Activated CD4-positive, alpha-beta T cell treated with anti-CD3 and anti-CD28 coated beads, Interleukin-2, amount 10 ng/mL, durations not matched to agents 7 days and 5 days (primary cell): ENCODE measurements around the gene GTPBP4. TPM values are rescaled to one million over a fixed set of nuclear protein-coding genes. Genes with fewer than 3 reads are reported as not detected.
"Not testable (repeated sequence)": the region's sequence is repeated elsewhere in the genome, so short reads cannot be mapped to it uniquely, and the experiment has no call there.

Source experiments
- CTCF ChIA-PET: fragments of 350-600 bp; sonication (Branson Sonifier 250); formaldehyde crosslinking; loops from one replicate; lab custom pipeline; 2021; ENCODE audit warnings: antibody characterized with exemption; lab: Charles Lee
- POLR2A ChIA-PET: fragments of 350-600 bp; sonication (Branson Sonifier 250); formaldehyde crosslinking; loops from one replicate; lab custom pipeline; 2021; ENCODE audit warnings: antibody characterized with exemption; lab: Charles Lee
- DNase-seq: peaks from one replicate; pipeline ENCODE4 v3.0.0-alpha.2; 2020
- H3K27ac Mint-ChIP-seq: one replicate; pipeline ENCODE4 v1.8.0; 2021; ENCODE audit warnings: mild to moderate bottlenecking, moderate library complexity, mixed read lengths
- H3K27me3 Mint-ChIP-seq: one replicate; pipeline ENCODE4 v1.8.0; 2021; ENCODE audit warnings: mixed read lengths
- H3K36me3 Mint-ChIP-seq: one replicate; pipeline ENCODE4 v1.8.0; 2021; ENCODE audit warnings: low read depth, mixed read lengths
- H3K4me1 Mint-ChIP-seq: one replicate; pipeline ENCODE4 v1.8.0; 2021; ENCODE audit warnings: mixed read lengths
- H3K4me3 Mint-ChIP-seq: one replicate; pipeline ENCODE4 v1.8.0; 2021; ENCODE audit warnings: mild to moderate bottlenecking, moderate library complexity, mixed read lengths
- H3K9me3 Mint-ChIP-seq: one replicate; pipeline ENCODE4 v1.8.0; 2021; ENCODE audit warnings: mixed read lengths
- total RNA-seq, 2 experiments: library from RNA; stranded (reverse); gene quantifications; one replicate each; pipeline ENCODE4 v1.2.3, GENCODE V29; 2021

The GTPBP4 gene
- total RNA-seq, 2 experiments from 2014 or later: 53.2 to 63.2 TPM

DNA sequence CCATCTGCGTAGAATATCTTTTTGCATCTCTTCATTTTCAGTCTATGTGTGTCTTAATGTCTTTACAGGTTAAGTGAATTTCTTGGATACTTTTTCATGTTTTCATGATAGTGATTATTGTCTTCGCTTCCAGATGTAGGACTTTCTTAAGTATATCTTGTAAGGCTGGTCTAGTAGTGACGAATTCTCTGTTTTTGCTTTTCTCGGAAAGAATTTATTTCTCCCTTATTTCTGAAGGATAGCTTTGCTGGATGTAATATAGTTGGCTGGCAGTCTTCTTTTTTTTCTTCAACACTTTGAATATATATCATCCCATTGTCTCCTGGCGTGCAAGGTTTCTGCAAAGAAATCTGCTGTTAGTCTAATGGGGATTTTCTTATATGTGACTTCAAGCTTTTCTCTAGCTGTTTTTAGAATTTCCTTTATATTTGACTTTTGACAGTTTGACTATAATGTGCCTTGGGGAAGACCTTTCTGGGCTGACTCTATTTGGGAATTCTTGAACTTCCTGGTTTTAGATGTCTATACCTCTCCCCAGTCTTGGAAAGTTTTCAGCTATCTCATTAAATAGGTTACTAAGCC is 14.3 kb downstream of the GTPBP4 start:
- POLR2A ChIA-PET: no interaction called here

DNA sequence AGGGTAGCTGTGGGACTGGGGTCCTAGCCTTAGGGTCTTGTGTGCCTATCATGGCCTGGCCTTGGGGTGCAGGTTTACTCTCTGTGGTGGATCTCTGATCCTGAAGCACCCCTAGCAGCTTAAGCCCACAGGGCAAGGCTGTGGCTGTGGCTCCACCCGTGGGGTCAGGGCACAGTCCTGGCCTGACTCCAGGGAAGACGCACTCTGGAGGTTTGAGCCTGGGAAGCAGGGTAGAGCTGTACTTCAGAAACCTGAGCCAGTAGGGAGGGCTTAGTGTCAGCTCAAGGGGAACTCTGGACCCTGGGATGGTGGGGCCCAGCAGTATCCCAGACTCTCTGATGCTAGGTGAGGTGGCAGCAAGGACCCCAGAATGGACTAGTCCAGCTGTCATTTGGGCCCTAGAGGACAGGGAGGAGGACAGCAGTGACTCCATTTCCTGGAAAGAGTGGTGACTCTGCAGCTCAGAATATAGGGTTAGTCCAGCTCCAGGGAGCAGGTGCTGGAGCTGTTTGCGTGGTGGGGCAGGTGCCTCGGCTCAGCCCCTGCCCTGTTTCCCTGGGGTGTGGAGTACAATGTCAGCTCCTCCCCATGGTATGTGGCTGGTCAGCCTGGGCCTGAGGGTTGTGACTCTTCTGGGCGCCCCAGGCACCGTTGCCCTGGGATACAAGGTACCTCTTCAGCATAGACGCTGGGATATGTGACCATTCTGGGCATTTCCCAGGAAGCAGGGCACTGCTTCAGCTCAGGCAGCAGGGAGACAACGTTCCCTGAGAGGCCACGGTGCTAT is 15.8 kb downstream of the GTPBP4 start:
- ChIA-PET CTCF (interaction anchor here (0.6 to 1.8 kb wide), 7 partner anchors 11 to 106 kb away, joined by 3 to 7 read pairs (median 3); no protein-coding TSS in a partner anchor), POLR2A (no interaction called here)
- no peaks in the 10 kb centered on the region for H3K4me1 Mint-ChIP-seq
- H3K4me3 Mint-ChIP-seq: no peak overlapping the region
- no peak overlapping the region for H3K27ac Mint-ChIP-seq
- DNase-seq: no peak
- H3K27me3 Mint-ChIP-seq: no peaks in the 10 kb centered on the region
- H3K9me3 Mint-ChIP-seq: peaks cover 6% of the 10 kb centered on the region
- H3K36me3 Mint-ChIP-seq: peaks cover 69% of the 10 kb centered on the region

More for the DNA sequence above, 14.3 kb downstream of the GTPBP4 start:
- Mint-ChIP-seq H3K9me3 (peaks cover 6% of the 10 kb centered on the region), H3K27ac (no peak overlapping the region), H3K27me3 (no peaks in the 10 kb centered on the region), H3K4me1 (no peaks in the 10 kb centered on the region), H3K36me3 (peaks cover 75% of the 10 kb centered on the region), H3K4me3 (no peak overlapping the region)
- CTCF ChIA-PET: interaction anchor here (0.9 to 1.7 kb wide), 2 partner anchors 10 to 50 kb away, joined by 3 to 7 read pairs; no protein-coding TSS in a partner anchor
- DNase-seq: no peak

GRCh38 chr10:1006573-1006972 is 18.3 kb downstream of the GTPBP4 start:
- H3K9me3 Mint-ChIP-seq: peaks cover 5% of the 10 kb centered on the region
- POLR2A ChIA-PET: no interaction called here
- CTCF ChIA-PET: interaction anchor here (1.3 kb wide), 1 partner anchor 14 kb away, joined by 5 read pairs; no protein-coding TSS in a partner anchor
- no peak overlapping the region for H3K4me3 Mint-ChIP-seq
- no peaks in the 10 kb centered on the region for H3K4me1 Mint-ChIP-seq
- H3K27me3 Mint-ChIP-seq: no peaks in the 10 kb centered on the region
- DNase-seq: no peak
- H3K36me3 Mint-ChIP-seq: peaks cover 66% of the 10 kb centered on the region
- H3K27ac Mint-ChIP-seq: no peak overlapping the region

GRCh38 chr10:1007583-1007982 is 19.3 kb downstream of the GTPBP4 start:
- Mint-ChIP-seq H3K9me3 (peaks cover under 1% of the 10 kb centered on the region), H3K36me3 (peaks cover 66% of the 10 kb centered on the region), H3K27me3 (no peaks in the 10 kb centered on the region), H3K4me3 (no peak overlapping the region), H3K27ac (no peak overlapping the region), H3K4me1 (no peaks in the 10 kb centered on the region)
- CTCF ChIA-PET: interaction anchor here (1.3 kb wide), 1 partner anchor 13 kb away, joined by 5 read pairs; no protein-coding TSS in a partner anchor
- DNase-seq: no peak
- POLR2A ChIA-PET: no interaction called here

- H3K9me3 Mint-ChIP-seq: no peaks in the 10 kb centered on the region
- H3K36me3 Mint-ChIP-seq: peaks cover 62% of the 10 kb centered on the region
- no peak overlapping the region for H3K4me3 Mint-ChIP-seq
- no peak overlapping the region for H3K27ac Mint-ChIP-seq
- ChIA-PET CTCF (no interaction called here), POLR2A (no interaction called here)
- H3K27me3 Mint-ChIP-seq: no peaks in the 10 kb centered on the region
- no peaks in the 10 kb centered on the region for H3K4me1 Mint-ChIP-seq
- no peak for DNase-seq
Measured at GRCh38 chr10:1009071-1009494, 20.8 kb downstream of the GTPBP4 start.

- H3K9me3 Mint-ChIP-seq, H3K27ac Mint-ChIP-seq, H3K27me3 Mint-ChIP-seq, POLR2A ChIA-PET, H3K4me3 Mint-ChIP-seq, H3K4me1 Mint-ChIP-seq, DNase-seq: not testable (repeated sequence)
- CTCF ChIA-PET: interaction anchor here (0.8 kb wide), 1 partner anchor 17 kb away, joined by 4 read pairs; no protein-coding TSS in a partner anchor
- peaks cover 67% of the 10 kb centered on the region for H3K36me3 Mint-ChIP-seq
Measured at GRCh38 chr10:1009947-1010346, 21.7 kb downstream of the GTPBP4 start.

DNA sequence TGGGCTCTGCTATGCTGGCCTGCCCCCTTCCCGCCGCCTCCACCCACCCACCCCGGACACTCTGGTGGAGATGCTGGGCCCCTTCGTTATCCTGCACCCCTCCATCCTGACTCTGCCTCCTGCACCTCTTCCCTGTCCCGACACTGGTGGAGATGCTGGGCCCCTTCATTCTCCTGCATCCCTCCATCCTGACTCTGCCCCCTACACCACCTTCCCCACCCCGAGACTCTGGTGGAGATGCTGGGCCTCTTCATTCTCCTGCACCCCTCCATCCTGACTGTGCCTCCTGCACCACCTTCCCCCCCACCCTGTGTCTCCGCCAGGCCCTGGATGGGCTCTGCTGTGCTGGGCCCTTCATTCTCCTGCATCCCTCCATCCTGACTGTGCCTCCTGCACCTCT is 22.5 kb downstream of the GTPBP4 start:
- no peak for DNase-seq
- ChIA-PET POLR2A (no interaction called here), CTCF (no interaction called here)
- H3K27ac Mint-ChIP-seq: no peak overlapping the region
- no peaks in the 10 kb centered on the region for H3K4me1 Mint-ChIP-seq
- no peaks in the 10 kb centered on the region for H3K27me3 Mint-ChIP-seq
- peaks cover 64% of the 10 kb centered on the region for H3K36me3 Mint-ChIP-seq
- H3K9me3 Mint-ChIP-seq: no peaks in the 10 kb centered on the region
- H3K4me3 Mint-ChIP-seq: no peak overlapping the region

DNA sequence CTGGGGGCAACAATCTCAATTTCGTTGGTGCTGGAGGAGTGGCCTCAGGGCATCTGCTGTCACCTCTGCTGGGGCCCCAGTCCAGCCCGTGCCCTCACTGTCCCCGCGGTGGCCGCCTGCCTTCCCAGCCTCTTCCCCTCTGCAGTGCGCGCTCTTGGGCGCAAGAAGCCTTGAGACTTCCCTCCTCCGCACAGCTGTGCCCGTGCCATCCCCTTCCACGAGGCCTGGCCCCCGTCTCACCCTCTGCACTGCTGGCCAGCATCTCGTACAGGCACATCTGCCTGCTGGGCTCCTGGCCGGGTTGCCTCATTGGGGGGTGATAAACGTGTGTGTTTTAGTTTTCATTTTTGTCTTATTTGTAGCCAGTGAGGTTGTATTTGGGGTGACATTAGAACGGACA is 23.5 kb downstream of the GTPBP4 start:
- CTCF ChIA-PET: no interaction called here
- peaks cover 64% of the 10 kb centered on the region for H3K36me3 Mint-ChIP-seq
- POLR2A ChIA-PET: no interaction called here
- DNase-seq: no peak
- H3K9me3 Mint-ChIP-seq: no peaks in the 10 kb centered on the region
- H3K4me1 Mint-ChIP-seq: no peaks in the 10 kb centered on the region
- H3K27me3 Mint-ChIP-seq: no peaks in the 10 kb centered on the region
- no peak overlapping the region for H3K4me3 Mint-ChIP-seq
- no peak overlapping the region for H3K27ac Mint-ChIP-seq

DNA sequence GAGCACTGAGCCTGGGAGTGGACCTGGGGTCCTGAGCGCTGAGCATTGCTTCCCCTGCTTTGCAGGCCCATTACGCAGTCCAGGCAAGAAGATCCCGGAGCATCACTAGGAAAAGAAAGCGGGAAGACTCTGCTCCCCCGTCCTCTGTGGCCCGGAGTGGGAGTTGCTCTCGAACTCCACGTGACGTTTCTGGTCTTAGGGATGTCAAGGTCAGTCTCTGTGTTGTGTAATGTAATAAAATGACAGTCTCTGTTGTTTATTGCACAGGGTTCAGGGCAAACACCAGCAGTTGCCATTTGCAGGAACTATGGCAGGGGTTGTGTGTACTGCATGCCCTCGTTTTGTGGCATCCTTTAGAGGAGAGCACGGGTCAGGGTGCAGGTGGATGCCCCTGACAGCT is 27.5 kb downstream of the GTPBP4 start:
- Mint-ChIP-seq H3K4me1 (no peaks in the 10 kb centered on the region), H3K9me3 (no peaks in the 10 kb centered on the region), H3K27me3 (no peaks in the 10 kb centered on the region), H3K36me3 (peaks cover 67% of the 10 kb centered on the region), H3K27ac (no peak overlapping the region), H3K4me3 (no peak overlapping the region)
- DNase-seq: no peak
- POLR2A ChIA-PET: no interaction called here
- CTCF ChIA-PET: no interaction called here

DNA sequence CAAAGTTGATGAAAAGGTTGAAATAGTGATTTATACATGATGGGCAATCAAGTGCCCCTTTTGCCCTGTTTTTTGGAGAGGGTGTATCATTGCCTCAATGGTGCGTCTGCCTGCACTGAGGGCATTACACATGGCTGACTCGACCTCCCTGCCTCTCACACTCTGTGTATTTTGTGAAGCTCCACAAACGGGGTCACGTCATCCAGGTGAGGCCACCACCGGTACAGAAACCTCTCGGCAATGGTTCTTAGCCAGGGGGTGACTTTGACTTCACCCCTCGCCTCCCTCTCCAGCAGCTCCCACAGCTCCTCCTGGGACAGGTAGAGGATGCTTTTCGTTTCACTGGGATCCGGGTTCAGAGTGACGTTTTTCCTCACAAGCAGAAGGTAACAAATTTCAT is 31.1 kb downstream of the GTPBP4 start:
- DNase-seq: no peak
- CTCF ChIA-PET: interaction anchor here (1.1 to 1.6 kb wide), 2 partner anchors 11 to 12 kb away, joined by 4 to 5 read pairs; no protein-coding TSS in a partner anchor
- no peaks in the 10 kb centered on the region for H3K9me3 Mint-ChIP-seq

GRCh38 chr10:1020460-1020859 is 32.2 kb downstream of the GTPBP4 start:
- no peaks in the 10 kb centered on the region for H3K4me1 Mint-ChIP-seq
- DNase-seq: no peak
- H3K4me3 Mint-ChIP-seq: no peak overlapping the region
- POLR2A ChIA-PET: no interaction called here
- peaks cover 32% of the 10 kb centered on the region for H3K36me3 Mint-ChIP-seq
- no peaks in the 10 kb centered on the region for H3K9me3 Mint-ChIP-seq
- CTCF ChIA-PET: interaction anchor here (1.1 to 1.6 kb wide), 2 partner anchors 10 to 13 kb away, joined by 4 to 5 read pairs; no protein-coding TSS in a partner anchor
- H3K27me3 Mint-ChIP-seq: no peaks in the 10 kb centered on the region
- no peak overlapping the region for H3K27ac Mint-ChIP-seq

More for the DNA sequence above, 31.1 kb downstream of the GTPBP4 start:
- H3K4me3 Mint-ChIP-seq: no peak overlapping the region
- H3K36me3 Mint-ChIP-seq: peaks cover 37% of the 10 kb centered on the region
- no peak overlapping the region for H3K27ac Mint-ChIP-seq
- H3K27me3 Mint-ChIP-seq: no peaks in the 10 kb centered on the region
- POLR2A ChIA-PET: no interaction called here
- H3K4me1 Mint-ChIP-seq: no peaks in the 10 kb centered on the region

DNA sequence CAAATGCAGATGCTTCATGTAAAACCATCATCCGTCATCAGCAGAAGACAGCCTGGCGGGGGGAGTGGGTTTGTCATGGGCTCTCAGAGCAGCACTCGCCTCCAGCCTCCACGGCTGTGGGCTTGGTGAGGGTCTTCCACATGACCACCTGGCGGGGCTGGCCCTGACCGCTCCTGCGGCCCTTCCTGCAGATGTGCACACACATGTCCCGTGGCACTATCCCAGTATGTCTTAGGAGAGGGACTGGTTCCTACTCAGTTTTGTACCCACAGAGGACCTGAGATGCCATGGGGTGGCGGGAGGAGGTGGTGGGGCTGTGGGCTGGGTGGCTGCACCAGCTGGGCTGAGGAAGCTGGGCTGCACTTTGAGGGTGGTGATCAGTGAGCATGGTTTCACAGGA is 32.7 kb downstream of the GTPBP4 start:
- peaks cover 28% of the 10 kb centered on the region for H3K36me3 Mint-ChIP-seq
- POLR2A ChIA-PET: no interaction called here
- H3K9me3 Mint-ChIP-seq: no peaks in the 10 kb centered on the region

GRCh38 chr10:1022413-1022812 is 34.2 kb downstream of the GTPBP4 start:
- no peak overlapping the region for H3K27ac Mint-ChIP-seq
- no peak for DNase-seq

More for the DNA sequence above, 32.7 kb downstream of the GTPBP4 start:
- CTCF ChIA-PET: interaction anchor here (1.6 kb wide), 1 partner anchor 14 kb away, joined by 5 read pairs; no protein-coding TSS in a partner anchor
- Mint-ChIP-seq H3K4me1 (no peaks in the 10 kb centered on the region), H3K4me3 (no peak overlapping the region), H3K27ac (no peak overlapping the region), H3K27me3 (no peaks in the 10 kb centered on the region)
- DNase-seq: no peak

More at GRCh38 chr10:1022413-1022812, 34.2 kb downstream of the GTPBP4 start:
- ChIA-PET CTCF (no interaction called here), POLR2A (no interaction called here)
- H3K4me1 Mint-ChIP-seq: no peaks in the 10 kb centered on the region
- peaks cover 16% of the 10 kb centered on the region for H3K36me3 Mint-ChIP-seq
- H3K4me3 Mint-ChIP-seq: no peak overlapping the region
- no peaks in the 10 kb centered on the region for H3K9me3 Mint-ChIP-seq
- H3K27me3 Mint-ChIP-seq: no peaks in the 10 kb centered on the region
